ENCODE measurements around the gene SMCP.

The SMCP gene

GRCh38 chr1:152886758-152887409 lies 8.8 kb downstream of the SMCP start:
- DNase-seq: no peak

- no peak for DNase-seq
Observed at GRCh38 chr1:152888126-152888525, 10.0 kb downstream of the SMCP start.

GRCh38 chr1:152899027-152899426 lies 20.9 kb downstream of the SMCP start:
- DNase-seq: no peak

- DNase-seq: no peak
Observed at GRCh38 chr1:152899883-152900282, 21.8 kb downstream of the SMCP start.

GRCh38 chr1:152901631-152902030 lies 23.5 kb downstream of the SMCP start:
- no peak for DNase-seq

GRCh38 chr1:152902636-152903035 lies 24.5 kb downstream of the SMCP start:
- DNase-seq: peak; percentile 85 to 87

GRCh38 chr1:152904688-152905440 lies 26.7 kb downstream of the SMCP start:
- DNase-seq: no peak

- no peak for DNase-seq
Observed at GRCh38 chr1:152906023-152906565, 28.0 kb downstream of the SMCP start.

- DNase-seq: no peak
Observed at GRCh38 chr1:152907686-152908601, 29.8 kb downstream of the SMCP start, which contains the start of gene IVL. TSS of gene IVL (plus strand) at chr1:152908546. CDS start at chr1:152909798, 1,252 bp downstream.

GRCh38 chr1:152909206-152909605 lies 31.1 kb downstream of the SMCP start:
- DNase-seq: no peak

GRCh38 chr1:152912471-152912870 lies 34.3 kb downstream of the SMCP start:
- no peak for DNase-seq

GRCh38 chr1:152912900-152913299 lies 34.8 kb downstream of the SMCP start:
- no peak for DNase-seq

- no peak for DNase-seq
Observed at GRCh38 chr1:152917794-152918193, 39.7 kb downstream of the SMCP start.

GRCh38 chr1:152919071-152919470 lies 40.9 kb downstream of the SMCP start:
- no peak for DNase-seq

GRCh38 chr1:152924191-152924590 lies 46.1 kb downstream of the SMCP start:
- peak; percentile 45 to 84 for DNase-seq

GRCh38 chr1:152926091-152926490 lies 48.0 kb downstream of the SMCP start:
- DNase-seq: no peak

- DNase-seq: no peak
Observed at GRCh38 chr1:152928671-152929070, 50.5 kb downstream of the SMCP start.

GRCh38 chr1:152932170-152932811 lies 54.2 kb downstream of the SMCP start:
- peak in 1 of 2 experiments; percentile 62 for DNase-seq

- DNase-seq: no peak
Observed at GRCh38 chr1:152933196-152933595, 55.1 kb downstream of the SMCP start.
